Fibroblast of skin of left biceps (primary cell): Measurements from ENCODE around the gene MTERF4.

Experiments
- DNase-seq, 2 experiments: peaks; one replicate each; pipeline ENCODE4 v3.0.0-alpha.2; 2013; ENCODE audit warnings: low read depth in 2 of 2

MTERF4 gene

GRCh38 chr2:241133436-241133820, 31.3 kb upstream of the MTERF4 start:
- no peak for DNase-seq

- no peak for DNase-seq
These were observed 30.7 kb upstream of the MTERF4 start for GRCh38 chr2:241132538-241133435.

GRCh38 chr2:241131531-241131930, 29.4 kb upstream of the MTERF4 start:
- DNase-seq, result no peak

GRCh38 chr2:241130316-241130715, 28.2 kb upstream of the MTERF4 start:
- DNase-seq, result no peak

- no peak for DNase-seq
These were observed 27.2 kb upstream of the MTERF4 start for GRCh38 chr2:241129086-241129871.

- no peak for DNase-seq
These were observed 26.2 kb upstream of the MTERF4 start for GRCh38 chr2:241128266-241128665.

GRCh38 chr2:241126771-241127202, 24.7 kb upstream of the MTERF4 start:
- no peak for DNase-seq

GRCh38 chr2:241126201-241126611, 24.1 kb upstream of the MTERF4 start:
- DNase-seq, result no peak

GRCh38 chr2:241125626-241126025, 23.5 kb upstream of the MTERF4 start:
- DNase-seq, result no peak

GRCh38 chr2:241123816-241124536, 21.9 kb upstream of the MTERF4 start:
- DNase-seq, result no peak

GRCh38 chr2:241122376-241123002, 20.4 kb upstream of the MTERF4 start:
- no peak for DNase-seq

- no peak for DNase-seq
These were observed 18.9 kb upstream of the MTERF4 start for GRCh38 chr2:241121008-241121407.

GRCh38 chr2:241120440-241120839, 18.4 kb upstream of the MTERF4 start:
- no peak for DNase-seq

GRCh38 chr2:241118737-241119505, 16.8 kb upstream of the MTERF4 start:
- no peak for DNase-seq

- no peak for DNase-seq
These were observed 14.8 kb upstream of the MTERF4 start for GRCh38 chr2:241116606-241117560.

GRCh38 chr2:241115361-241115760, 13.3 kb upstream of the MTERF4 start:
- no peak for DNase-seq

- DNase-seq, result no peak
These were observed 12.7 kb upstream of the MTERF4 start for GRCh38 chr2:241114836-241115235.

GRCh38 chr2:241112592-241112991, 10.5 kb upstream of the MTERF4 start:
- no peak for DNase-seq

GRCh38 chr2:241112046-241112445, 10.0 kb upstream of the MTERF4 start:
- DNase-seq, result no peak

GRCh38 chr2:241111440-241111805, 9.3 kb upstream of the MTERF4 start:
- DNase-seq, result no peak
